Measurements from ENCODE around the gene IRX2. TPM values are rescaled to one million over a fixed set of nuclear protein-coding genes. Genes with fewer than 3 reads are reported as not detected.

The IRX2 gene
- total RNA-seq, 1 experiment from 2014 or later = not detected

DNA sequence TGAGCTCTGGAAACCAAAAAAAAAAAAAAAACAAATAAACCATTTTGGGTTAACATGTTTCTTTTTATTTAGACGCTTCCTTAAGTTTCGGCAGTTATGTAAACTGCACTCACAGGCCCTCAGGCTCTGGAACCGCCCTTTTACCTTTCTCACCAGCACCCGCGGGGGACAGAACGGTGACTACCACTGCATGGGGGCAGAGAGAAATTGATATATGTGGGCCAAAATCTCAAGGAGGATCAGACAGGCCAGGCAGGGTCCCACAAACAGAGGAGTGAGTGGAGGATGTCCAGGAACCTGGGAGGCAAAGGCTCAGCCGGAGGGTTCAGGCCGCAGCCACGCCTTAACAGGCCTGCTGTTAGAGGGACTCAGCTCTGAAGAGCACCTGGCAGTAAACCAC is 54.4 kb downstream of the IRX2 start:
- no peak for DNase-seq (ENCODE audit: low read depth)
